ENCODE measurements around the gene HNRNPH1.

Gene HNRNPH1

DNA sequence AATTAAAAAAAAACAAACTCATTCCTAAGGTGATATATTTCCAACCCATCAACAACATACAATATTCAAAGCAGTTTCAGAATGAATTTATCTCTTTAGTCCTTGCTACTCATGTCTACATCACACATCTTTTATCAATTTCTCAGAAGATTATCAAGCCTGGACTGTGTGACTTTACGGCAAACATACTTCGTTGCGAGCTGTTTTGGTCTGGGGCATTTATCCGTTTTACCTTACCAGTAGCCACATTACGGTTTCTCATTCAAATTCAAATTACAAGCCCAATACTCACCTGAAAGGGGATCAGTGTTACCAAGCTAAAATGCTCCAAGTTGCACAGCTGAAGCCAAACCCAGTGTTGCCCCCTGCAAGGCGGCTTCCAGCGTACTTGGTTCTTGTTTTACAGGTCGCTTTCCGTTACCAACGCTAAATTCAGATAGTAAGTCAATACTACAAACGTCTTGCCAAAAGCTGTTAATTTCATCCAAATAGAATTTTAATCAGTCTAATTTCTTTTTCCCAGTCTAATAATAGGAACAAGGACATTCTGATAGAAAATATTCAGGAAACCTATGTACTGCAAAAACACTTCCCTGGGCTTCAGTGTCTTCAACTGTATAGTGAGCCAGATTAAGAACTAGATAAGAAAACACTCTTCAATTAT, 1.8 kb downstream of the HNRNPH1 start:
- no peak for DNase-seq

- no peak for DNase-seq
Measured at GRCh38 chr5:179620703-179621350, 2.6 kb downstream of the HNRNPH1 start.

GRCh38 chr5:179620293-179620692, 3.2 kb downstream of the HNRNPH1 start:
- DNase-seq, result no peak

DNA sequence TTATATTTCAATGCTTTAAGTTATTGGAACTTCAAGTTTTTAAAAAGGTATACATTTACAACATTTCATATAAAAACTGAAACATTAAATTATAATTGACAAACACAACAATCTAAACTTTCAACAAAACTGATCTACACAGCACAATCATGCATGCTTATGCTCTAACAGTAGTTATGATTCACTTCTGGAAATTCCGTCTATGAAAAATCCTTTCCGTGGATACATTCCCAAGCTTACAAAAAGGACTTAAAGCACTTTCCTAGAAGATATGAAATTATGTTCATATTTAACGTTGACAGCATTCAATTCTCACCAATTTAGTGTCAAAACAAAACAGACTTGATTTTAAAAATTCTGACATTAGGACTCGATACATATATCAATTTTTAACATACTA, 3.7 kb downstream of the HNRNPH1 start:
- DNase-seq, result no peak

DNA sequence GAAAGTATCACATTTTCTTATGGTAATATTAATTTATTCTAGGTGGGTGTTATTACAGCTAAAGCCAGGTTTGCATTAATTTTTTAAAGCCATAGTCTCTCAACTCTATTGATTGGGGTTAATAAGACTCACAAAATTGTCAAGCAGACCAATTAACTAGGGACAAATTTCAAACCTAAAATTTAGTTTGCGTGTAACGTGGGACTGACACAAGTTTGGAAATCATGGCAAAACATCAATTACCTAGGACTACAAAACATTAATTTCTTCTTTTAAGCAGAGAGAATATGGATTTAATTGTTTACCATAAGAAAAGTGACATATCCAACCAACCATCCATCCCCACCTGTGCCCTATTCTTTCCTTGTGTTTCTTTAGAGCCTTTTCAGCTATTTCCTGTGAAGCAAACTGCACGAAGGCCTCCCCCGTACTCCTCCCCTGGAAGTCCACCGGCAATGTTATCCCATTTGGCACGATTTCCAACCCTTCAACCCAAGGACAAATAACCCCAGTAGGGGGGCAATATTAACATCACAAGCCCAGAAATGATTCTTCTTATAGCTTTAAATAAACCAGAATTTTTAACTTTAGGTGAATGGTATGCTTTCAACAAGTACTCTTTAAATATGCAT, 4.4 kb downstream of the HNRNPH1 start:
- no peak for DNase-seq

GRCh38 chr5:179617930-179618329, 5.5 kb downstream of the HNRNPH1 start:
- no peak for DNase-seq

- DNase-seq, result no peak
Measured at GRCh38 chr5:179616002-179616594, 7.4 kb downstream of the HNRNPH1 start.

GRCh38 chr5:179615203-179615602, 8.3 kb downstream of the HNRNPH1 start:
- DNase-seq, result no peak

GRCh38 chr5:179614745-179615144, 8.7 kb downstream of the HNRNPH1 start:
- DNase-seq, result no peak

DNA sequence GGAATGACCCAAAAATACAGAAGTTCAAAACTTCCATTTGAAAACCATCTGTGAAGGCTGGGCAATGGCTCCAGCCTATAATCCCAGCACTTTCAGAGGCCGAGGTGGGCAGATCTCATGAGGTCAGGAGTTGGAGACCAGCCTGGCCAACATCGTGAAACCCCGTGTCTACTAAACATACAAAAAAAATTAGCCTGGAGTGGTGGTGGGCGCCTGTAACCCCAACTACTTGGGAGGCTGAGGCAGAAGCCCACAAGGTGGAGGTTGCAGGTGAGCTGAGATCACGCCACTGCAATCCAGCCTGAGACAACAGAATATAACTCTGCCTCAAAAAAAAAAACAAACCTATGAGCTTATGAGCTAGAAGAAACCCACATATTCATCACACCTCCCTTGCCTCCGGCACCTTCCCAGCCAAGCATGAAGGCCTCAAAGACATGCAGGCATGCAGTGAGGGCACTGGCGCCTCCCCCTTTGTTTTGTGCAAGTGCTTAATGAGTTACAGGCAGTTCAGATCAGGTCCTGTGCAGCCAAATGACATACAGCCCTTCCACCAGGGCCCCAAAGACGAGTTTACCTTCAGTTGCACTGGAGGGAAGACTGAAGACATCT, 9.9 kb downstream of the HNRNPH1 start:
- DNase-seq, result no peak

- no peak for DNase-seq
Measured at GRCh38 chr5:179612577-179613459, 10.7 kb downstream of the HNRNPH1 start.

GRCh38 chr5:179610903-179611265, 12.6 kb downstream of the HNRNPH1 start:
- no peak for DNase-seq

- no peak for DNase-seq
Measured at GRCh38 chr5:179610109-179610902, 13.2 kb downstream of the HNRNPH1 start.

DNA sequence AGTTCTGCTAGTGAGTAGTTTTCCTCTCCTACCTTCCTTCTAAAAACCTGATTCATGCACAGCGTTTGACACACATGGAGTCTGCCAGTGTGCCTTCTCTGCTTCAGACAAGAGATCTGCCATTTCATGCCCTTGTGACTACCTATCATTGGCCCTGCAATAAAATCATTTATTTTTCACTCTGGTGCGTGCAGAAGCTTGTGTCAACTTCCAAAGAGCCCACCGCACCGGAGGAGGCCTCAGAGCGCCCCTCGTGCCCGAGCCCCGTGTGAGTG, 13.7 kb downstream of the HNRNPH1 start:
- DNase-seq, result no peak

- DNase-seq, result no peak
Measured at GRCh38 chr5:179608131-179608581, 15.3 kb downstream of the HNRNPH1 start.

DNA sequence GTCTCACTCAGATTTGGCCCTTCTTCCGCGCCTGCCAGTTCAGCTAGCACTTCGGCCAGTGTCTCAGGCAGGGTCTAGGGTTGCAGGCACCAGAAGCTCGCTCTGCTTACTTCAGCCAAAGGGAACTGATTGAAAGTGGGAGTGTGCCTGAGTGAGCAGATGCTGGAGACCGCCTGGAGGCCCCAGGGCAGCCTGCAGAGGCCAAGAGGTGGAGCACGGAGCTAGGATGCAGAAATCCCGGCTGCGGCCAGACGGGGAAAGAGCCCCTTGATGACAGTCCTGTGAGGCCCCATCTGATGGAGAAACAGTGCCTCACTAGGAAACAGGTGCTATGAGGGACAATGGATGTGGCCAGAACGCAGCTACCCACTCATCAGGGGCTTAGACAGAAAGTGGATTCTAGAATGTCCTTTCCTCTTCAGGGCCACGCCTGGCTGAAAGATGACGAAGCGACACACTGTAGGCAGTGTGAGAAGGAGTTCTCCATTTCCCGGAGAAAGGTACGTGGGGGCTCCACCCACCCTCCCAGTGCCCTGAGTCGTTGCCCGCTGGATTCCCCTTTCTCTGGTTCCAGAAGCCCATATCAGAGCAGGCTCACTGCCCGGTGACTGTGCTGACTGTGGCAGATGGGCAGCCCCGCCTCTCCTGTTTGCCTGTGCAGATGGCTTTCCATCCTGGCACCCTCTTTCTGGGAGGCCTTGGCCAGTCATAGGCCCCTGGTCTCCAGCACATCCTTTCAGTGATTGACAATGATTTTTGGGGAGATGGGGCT, 16.1 kb downstream of the HNRNPH1 start:
- no peak for DNase-seq

GRCh38 chr5:179606910-179607159, 16.6 kb downstream of the HNRNPH1 start:
- no peak for DNase-seq

DNA sequence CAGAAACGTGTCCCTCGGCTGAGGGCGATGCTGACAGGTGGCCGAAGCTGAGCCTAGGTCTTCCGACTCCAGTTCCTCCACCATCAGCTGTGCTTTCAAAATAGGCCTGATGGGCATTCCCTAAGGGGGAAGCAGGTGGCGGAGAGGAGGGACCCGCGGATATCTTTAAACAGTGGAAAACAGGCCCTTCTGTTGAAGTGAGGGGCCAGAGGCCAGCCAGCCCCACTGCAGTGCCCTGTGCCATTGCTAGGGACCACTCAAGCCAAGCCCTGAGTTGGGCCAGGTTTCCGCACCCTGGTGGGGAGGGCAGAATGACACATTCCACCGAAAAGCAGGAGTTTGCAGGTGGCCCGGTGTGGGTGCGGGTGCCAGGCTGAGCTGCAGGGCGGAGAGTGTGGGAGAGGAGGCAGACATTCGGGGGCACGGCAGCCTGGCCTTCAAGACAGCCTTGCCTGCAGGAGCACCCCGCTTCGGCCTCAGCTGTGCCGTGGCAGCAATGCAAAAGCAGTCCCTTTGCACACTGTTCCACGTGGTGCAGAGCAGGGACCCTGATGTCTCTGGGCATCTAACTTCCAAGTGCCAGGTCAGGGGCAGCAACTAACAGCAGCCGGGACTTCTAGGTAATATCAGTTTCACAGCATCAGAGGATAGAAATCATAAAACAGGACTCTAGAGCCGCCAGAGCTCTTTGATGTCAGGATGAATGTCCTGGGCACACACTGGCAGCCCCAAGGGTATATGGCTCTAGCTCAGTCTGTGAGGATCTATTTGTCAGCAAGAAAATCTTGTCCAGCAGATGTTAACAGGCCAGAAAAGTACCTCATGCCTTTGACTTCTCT, 17.2 kb downstream of the HNRNPH1 start:
- no peak for DNase-seq

DNA sequence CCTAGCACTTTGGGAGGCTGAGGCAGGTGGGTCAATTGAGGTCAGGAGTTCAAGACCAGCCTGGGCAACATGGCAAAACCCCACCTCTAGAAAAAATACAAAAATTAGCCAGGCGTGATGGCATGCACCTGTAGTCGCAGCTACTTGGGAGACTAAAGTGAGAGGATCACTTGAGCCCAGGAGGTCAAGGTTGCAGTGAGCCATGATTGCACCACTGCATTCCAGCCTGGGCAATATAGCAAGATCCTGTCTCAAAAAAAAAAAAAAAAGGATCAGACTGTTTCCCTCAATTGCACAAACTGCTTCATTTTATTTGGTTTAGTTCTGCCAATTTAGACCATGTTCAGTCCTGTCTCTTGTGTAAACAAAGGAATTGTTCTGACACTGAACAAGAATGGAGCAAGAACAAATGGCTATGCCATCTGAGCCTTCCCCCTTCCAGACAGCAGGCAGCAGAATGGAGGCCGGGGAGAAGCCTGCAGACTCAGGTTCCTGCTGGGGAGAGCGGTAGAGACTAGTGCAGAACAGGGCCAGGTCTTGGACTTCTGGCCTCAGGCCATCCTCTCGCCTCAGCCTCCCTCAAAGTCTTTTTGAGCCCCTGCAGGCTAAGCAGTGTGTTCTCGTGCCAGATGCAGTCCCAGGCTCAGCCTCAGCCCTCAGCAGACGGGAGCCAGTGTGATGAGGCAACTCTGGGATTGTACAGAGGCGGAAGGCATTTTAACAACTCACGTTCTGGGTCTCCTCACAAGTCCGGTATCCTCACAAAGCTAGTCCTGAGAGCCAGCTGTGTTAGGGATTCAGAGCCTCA, 18.2 kb downstream of the HNRNPH1 start:
- no peak for DNase-seq
